ENCODE results near the gene KIF5A. TPM values are rescaled to one million over a fixed set of nuclear protein-coding genes. Genes with fewer than 3 reads are reported as not detected.
A peak's percentile ranks its signal among the peaks of the same experiment; 100 is the strongest.
"Not testable (repeated sequence)": the region's sequence is repeated elsewhere in the genome, so short reads cannot be mapped to it uniquely, and the experiment has no call there.

Gene KIF5A
- total and polyA plus RNA-seq, 3 experiments from 2014 or later = 0.12 to 2.1 (median 1.8) TPM

DNA sequence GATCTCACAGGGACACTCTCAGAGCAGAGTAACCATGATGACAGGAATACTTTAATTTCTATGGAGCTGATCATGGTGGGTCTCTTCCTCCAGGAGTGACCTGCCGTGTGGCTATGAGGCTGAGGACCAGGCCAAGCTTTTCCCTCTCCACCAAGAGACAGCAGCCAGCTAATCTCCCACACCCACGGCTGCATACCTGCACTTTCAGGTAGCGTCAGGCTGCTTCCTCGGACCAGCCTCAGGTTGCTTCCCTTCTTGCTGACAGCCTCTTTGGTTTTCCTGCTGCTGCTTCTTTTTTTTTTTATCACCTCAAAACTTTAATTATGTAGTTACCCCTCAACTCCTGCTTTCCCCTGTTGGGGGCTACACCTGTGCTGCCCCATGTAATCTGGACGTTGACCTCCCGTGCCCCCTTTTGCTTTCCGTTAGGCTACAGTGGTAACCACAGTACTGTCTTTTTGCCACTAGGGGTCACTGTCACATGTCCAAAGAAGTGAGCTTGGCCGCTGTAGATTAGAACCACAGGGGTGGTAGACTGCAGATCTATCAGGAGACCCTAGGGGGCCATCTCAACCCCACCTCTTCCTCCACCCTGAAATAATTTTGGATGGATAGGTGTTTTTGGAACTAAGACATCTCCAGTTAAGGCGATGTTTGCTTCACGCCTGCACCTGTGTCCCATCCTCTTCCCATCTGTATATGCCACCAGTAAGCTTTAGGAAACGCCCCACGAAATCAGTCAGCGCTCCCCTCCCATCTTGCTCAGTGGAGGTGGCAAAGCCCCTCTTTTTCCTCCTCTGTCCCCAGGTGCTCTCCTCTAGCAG lies 33.4 kb downstream of the KIF5A start:
- ChIA-PET CTCF (interaction anchor here (0.6 to 7.0 kb wide), 30 partner anchors 9 to 162 kb away, joined by 3 to 85 read pairs (median 7); partner anchors contain the start of genes ARHGEF25, B4GALNT1, DTX3 and GLI1), POLR2A (interaction anchor here (0.7 kb wide), 1 partner anchor 111 kb away, joined by 3 read pairs; the partner anchor contains the start of gene OS9)
- no peaks in the 10 kb centered on the region for H3K27me3 ChIP-seq (ENCODE audit: insufficient read depth, low read length, poor library complexity, severe bottlenecking)
- no peak overlapping the region for H3K4me3 ChIP-seq (ENCODE audit: low read length)
- peak overlapping the region in 2 of 7 donors; percentile 4 to 82 for H3K4me3 Mint-ChIP-seq
- H3K9me3 Mint-ChIP-seq = no peaks in the 10 kb centered on the region
- H3K4me1 ChIP-seq (ENCODE audit: insufficient read depth, low read length) = no peaks in the 10 kb centered on the region
- H3K9me3 ChIP-seq (ENCODE audit: low read length) = no peaks in the 10 kb centered on the region
- H3K27me3 Mint-ChIP-seq = peaks cover 6 to 14% of the 10 kb centered on the region in 2 donors
- H3K36me3 ChIP-seq (ENCODE audit: insufficient read depth, low read length) = no peaks in the 10 kb centered on the region
- peak; percentile 49 to 82 (median 75) for DNase-seq
- peak overlapping the region in 6 of 8 donors; percentile 26 to 92 (median 82) for H3K27ac Mint-ChIP-seq
- H3K4me1 Mint-ChIP-seq = peaks cover 5 to 7% (median 5%) of the 10 kb centered on the region in 3 donors
- H3K36me3 Mint-ChIP-seq = peaks cover 0 to 1% (median 0%) of the 10 kb centered on the region in 3 donors
- H3K27ac ChIP-seq (ENCODE audit: low read depth, low read length) = no peak overlapping the region

DNA sequence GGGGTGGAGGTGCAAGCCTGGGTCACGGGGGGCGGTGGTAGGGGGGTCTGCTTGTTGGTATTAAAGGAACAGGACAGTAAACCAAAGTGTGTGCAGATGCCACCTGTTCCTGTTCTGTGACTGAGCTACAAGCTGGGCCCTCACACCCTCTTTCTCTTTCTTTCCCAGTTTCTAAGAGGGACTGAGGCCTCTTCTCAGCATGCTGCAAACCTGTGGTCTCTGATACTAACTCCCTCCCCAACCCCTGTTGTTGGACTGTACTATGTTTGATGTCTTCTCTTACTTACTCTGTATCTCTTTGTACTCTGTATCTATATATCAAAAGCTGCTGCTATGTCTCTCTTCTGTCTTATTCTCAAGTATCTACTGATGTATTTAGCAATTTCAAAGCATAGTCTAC lies 34.2 kb downstream of the KIF5A start:
- H3K4me3 ChIP-seq (ENCODE audit: low read length) = no peak overlapping the region
- ChIA-PET POLR2A (interaction anchor here (0.5 kb wide), 1 partner anchor 139 kb away, joined by 4 read pairs; no protein-coding TSS in a partner anchor), CTCF (interaction anchor here (1.0 to 7.0 kb wide), 24 partner anchors 9 to 161 kb away, joined by 3 to 85 read pairs (median 8); partner anchors contain the start of genes B4GALNT1, GLI1 and TSPAN31)
- no peaks in the 10 kb centered on the region for H3K27me3 ChIP-seq (ENCODE audit: insufficient read depth, low read length, poor library complexity, severe bottlenecking)
- DNase-seq = no peak
- H3K9me3 ChIP-seq (ENCODE audit: low read length) = no peaks in the 10 kb centered on the region
- H3K27ac ChIP-seq (ENCODE audit: low read depth, low read length) = no peak overlapping the region
- no peaks in the 10 kb centered on the region for H3K4me1 ChIP-seq (ENCODE audit: insufficient read depth, low read length)
- Mint-ChIP-seq H3K4me1 (peaks cover 5 to 7% (median 5%) of the 10 kb centered on the region in 3 donors), H3K4me3 (no peak overlapping the region), H3K27me3 (peaks cover 6 to 14% of the 10 kb centered on the region in 2 donors), H3K27ac (peak overlapping the region in 2 of 8 donors; percentile 30 to 69), H3K36me3 (peaks cover 0 to 1% (median 0%) of the 10 kb centered on the region in 3 donors), H3K9me3 (no peaks in the 10 kb centered on the region)
- no peaks in the 10 kb centered on the region for H3K36me3 ChIP-seq (ENCODE audit: insufficient read depth, low read length)

DNA sequence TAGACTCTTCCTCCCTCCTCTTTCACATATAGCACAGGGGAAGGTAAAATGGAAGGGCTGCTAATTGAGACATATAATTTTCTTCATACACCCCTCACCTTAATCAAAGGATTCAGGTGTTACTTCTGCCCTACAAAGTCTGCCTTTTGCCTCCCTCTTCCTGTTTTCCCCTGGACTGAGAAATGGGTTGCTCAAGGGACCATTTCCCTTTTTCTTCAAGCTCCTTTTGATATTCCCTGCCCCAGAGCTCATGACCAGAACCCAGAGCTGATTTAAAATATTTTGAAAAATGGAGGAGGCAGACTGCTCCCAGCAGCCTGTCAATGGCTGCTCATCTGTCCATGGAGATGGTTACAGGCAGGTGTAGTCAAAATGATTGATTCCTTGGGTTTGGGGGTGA lies 34.8 kb downstream of the KIF5A start:
- no peaks in the 10 kb centered on the region for H3K9me3 Mint-ChIP-seq
- H3K4me3 Mint-ChIP-seq = no peak overlapping the region
- no peak overlapping the region for H3K27ac ChIP-seq (ENCODE audit: low read depth, low read length)
- no peak for DNase-seq
- peak overlapping the region in 2 of 8 donors; percentile 37 to 89 for H3K27ac Mint-ChIP-seq
- peaks cover 0 to 1% (median 0%) of the 10 kb centered on the region in 3 donors for H3K36me3 Mint-ChIP-seq
- no peak overlapping the region for H3K4me3 ChIP-seq (ENCODE audit: low read length)
- CTCF ChIA-PET = interaction anchor here (1.1 to 7.0 kb wide), 12 partner anchors 9 to 160 kb away, joined by 3 to 85 read pairs (median 6); partner anchors contain the start of genes B4GALNT1, GLI1 and TSPAN31
- peaks cover 5 to 7% (median 5%) of the 10 kb centered on the region in 3 donors for H3K4me1 Mint-ChIP-seq
- H3K36me3 ChIP-seq (ENCODE audit: insufficient read depth, low read length) = no peaks in the 10 kb centered on the region
- peaks cover 6 to 14% of the 10 kb centered on the region in 2 donors for H3K27me3 Mint-ChIP-seq
- POLR2A ChIA-PET = no interaction called here
- H3K4me1 ChIP-seq (ENCODE audit: insufficient read depth, low read length) = no peaks in the 10 kb centered on the region
- H3K27me3 ChIP-seq (ENCODE audit: insufficient read depth, low read length, poor library complexity, severe bottlenecking) = no peaks in the 10 kb centered on the region
- H3K9me3 ChIP-seq (ENCODE audit: low read length) = no peaks in the 10 kb centered on the region

DNA sequence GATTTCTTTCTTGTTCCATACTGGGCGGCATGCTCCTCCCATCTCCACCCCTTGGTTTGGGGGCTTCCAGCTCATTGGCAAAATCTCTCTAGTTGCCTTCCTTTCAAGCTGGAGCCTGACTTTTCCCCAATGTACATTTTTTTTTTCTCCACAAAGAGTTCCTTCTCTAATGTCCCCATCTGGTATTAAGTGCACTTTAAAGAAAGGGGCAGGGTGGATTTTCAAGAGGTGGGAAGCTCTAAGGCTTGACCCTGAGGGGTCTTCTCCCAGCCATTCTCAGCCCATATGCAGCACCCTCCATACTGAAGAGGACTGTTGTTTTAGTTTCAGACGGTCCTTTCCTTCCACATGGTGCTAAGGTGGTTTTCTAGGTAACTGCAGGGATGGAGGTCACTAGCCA lies 35.3 kb downstream of the KIF5A start:
- peaks cover 5 to 7% (median 6%) of the 10 kb centered on the region in 3 donors for H3K4me1 Mint-ChIP-seq
- peaks cover under 1% of the 10 kb centered on the region for H3K4me1 ChIP-seq (ENCODE audit: insufficient read depth, low read length)
- H3K27ac Mint-ChIP-seq = peak overlapping the region in 1 of 8 donors; percentile 37
- H3K36me3 Mint-ChIP-seq = peaks cover 0 to 1% (median 0%) of the 10 kb centered on the region in 3 donors
- no peak overlapping the region for H3K27ac ChIP-seq (ENCODE audit: low read depth, low read length)
- no peaks in the 10 kb centered on the region for H3K27me3 ChIP-seq (ENCODE audit: insufficient read depth, low read length, poor library complexity, severe bottlenecking)
- H3K36me3 ChIP-seq (ENCODE audit: insufficient read depth, low read length) = no peaks in the 10 kb centered on the region
- CTCF ChIA-PET = interaction anchor here (1.1 to 7.0 kb wide), 8 partner anchors 8 to 126 kb away, joined by 3 to 85 read pairs (median 8); partner anchors contain the start of genes B4GALNT1 and GLI1
- H3K9me3 ChIP-seq (ENCODE audit: low read length) = no peaks in the 10 kb centered on the region
- POLR2A ChIA-PET = no interaction called here
- no peak for DNase-seq
- no peak overlapping the region for H3K4me3 ChIP-seq (ENCODE audit: low read length)
- H3K27me3 Mint-ChIP-seq = peaks cover 6 to 14% of the 10 kb centered on the region in 2 donors
- H3K9me3 Mint-ChIP-seq = no peaks in the 10 kb centered on the region
- no peak overlapping the region for H3K4me3 Mint-ChIP-seq

DNA sequence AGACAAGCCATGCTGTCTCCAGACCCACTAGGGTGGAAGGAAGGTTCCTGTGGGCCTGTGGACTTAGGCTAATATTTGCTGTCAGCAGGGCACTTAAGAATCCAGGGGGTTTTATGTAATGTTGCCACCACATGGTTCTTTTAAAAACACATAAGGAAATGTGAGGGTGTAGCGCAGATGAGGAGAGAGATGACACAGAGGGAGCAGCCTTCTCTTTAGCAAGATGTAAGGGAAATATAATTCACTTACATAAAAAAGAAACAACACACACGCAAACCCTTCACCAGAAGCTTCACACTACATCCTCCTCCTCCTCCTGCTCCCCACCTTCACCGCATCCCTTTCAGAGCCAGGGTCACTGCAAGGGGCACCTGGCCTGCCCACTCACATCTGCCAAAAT lies 36.3 kb downstream of the KIF5A start:
- ChIA-PET CTCF (interaction anchor here (2.7 to 7.0 kb wide), 3 partner anchors 34 to 127 kb away, joined by 11 to 85 read pairs (median 35); partner anchors contain the start of genes B4GALNT1 and GLI1), POLR2A (no interaction called here)
- Mint-ChIP-seq H3K4me1 (peaks cover 12 to 15% (median 13%) of the 10 kb centered on the region in 3 donors), H3K27me3 (peaks cover 7 to 14% of the 10 kb centered on the region in 2 donors), H3K4me3 (no peak overlapping the region), H3K36me3 (peaks cover 0 to 4% (median 1%) of the 10 kb centered on the region in 3 donors), H3K9me3 (no peaks in the 10 kb centered on the region), H3K27ac (peak overlapping the region in 1 of 8 donors; percentile 15)
- no peak for DNase-seq
- Histone ChIP-seq H3K27me3 (ENCODE audit: insufficient read depth, low read length, poor library complexity, severe bottlenecking) (no peaks in the 10 kb centered on the region), H3K27ac (ENCODE audit: low read depth, low read length) (no peak overlapping the region), H3K9me3 (ENCODE audit: low read length) (no peaks in the 10 kb centered on the region), H3K36me3 (ENCODE audit: insufficient read depth, low read length) (no peaks in the 10 kb centered on the region), H3K4me3 (ENCODE audit: low read length) (no peak overlapping the region), H3K4me1 (ENCODE audit: insufficient read depth, low read length) (peaks cover 7% of the 10 kb centered on the region)

DNA sequence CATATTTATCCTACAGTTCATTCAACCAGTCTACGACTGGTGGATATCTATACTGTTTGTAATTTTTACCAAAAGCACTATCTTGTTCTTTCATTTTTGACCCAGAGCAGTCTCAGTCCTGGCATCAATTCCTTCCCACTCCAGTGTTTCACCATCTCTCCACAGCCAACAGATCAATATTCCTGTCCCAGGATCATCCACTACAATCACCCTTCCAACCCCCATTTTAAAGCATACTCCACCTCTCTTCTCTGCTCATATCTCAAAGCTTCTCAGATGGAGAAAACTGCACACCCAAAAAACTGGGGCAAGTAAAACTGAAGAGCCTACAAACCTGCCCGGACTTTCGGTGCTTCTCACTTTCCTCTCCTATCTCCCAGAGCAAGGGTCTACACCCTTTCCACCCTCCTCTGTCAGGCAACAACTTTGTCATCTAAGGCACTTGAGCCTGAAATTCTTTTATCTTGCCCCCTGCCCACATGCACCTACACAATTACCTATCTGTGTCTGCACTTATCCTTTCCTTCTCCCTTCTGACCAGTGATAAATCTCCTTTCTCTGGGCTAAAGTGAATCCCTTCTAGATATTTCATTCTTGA lies 37.1 kb downstream of the KIF5A start:
- no peak overlapping the region for H3K27ac Mint-ChIP-seq
- peaks cover 0 to 7% (median 1%) of the 10 kb centered on the region in 3 donors for H3K36me3 Mint-ChIP-seq
- H3K9me3 Mint-ChIP-seq = no peaks in the 10 kb centered on the region
- H3K27me3 ChIP-seq (ENCODE audit: insufficient read depth, low read length, poor library complexity, severe bottlenecking) = no peaks in the 10 kb centered on the region
- no peak overlapping the region for H3K4me3 ChIP-seq (ENCODE audit: low read length)
- no peak overlapping the region for H3K4me3 Mint-ChIP-seq
- H3K4me1 Mint-ChIP-seq = peaks cover 17 to 22% (median 19%) of the 10 kb centered on the region in 3 donors
- no peak for DNase-seq
- H3K9me3 ChIP-seq (ENCODE audit: low read length) = no peaks in the 10 kb centered on the region
- H3K4me1 ChIP-seq (ENCODE audit: insufficient read depth, low read length) = peaks cover 14% of the 10 kb centered on the region
- H3K27me3 Mint-ChIP-seq = peaks cover 7 to 14% of the 10 kb centered on the region in 2 donors
- no peak overlapping the region for H3K27ac ChIP-seq (ENCODE audit: low read depth, low read length)
- POLR2A ChIA-PET = no interaction called here
- CTCF ChIA-PET = no interaction called here
- H3K36me3 ChIP-seq (ENCODE audit: insufficient read depth, low read length) = no peaks in the 10 kb centered on the region

DNA sequence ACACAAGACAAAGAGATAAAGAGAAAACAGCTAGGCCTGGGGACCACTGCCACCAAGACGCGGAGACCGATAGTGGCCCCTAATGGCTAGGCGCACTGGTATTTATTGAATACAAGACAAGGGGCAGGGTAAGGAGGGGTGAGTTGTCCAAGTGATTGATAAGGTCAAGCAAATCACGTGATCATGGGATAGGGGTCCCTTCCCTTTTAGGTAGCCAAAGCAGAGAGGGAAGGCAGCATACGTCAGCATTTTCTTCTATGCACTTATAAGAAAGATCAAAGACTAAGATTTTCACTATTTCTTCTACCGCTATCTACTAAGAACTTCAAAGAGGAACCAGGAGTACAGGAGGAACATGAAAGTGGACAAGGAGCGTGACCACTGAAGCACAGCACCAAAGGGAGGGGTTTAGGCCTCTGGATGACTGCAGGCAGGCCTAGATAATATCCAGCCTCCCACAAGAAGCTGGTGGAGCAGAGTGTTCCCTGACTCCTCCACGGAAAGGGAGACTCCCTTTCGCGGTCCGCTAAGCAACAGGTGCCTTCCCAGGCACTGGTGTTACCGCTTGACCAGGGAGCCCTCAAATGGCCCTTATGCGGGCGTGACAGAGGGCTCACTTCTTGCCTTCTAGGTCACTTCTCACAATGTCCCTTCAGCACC lies 39.2 kb downstream of the KIF5A start:
- H3K27ac ChIP-seq (ENCODE audit: low read depth, low read length); H3K27me3 Mint-ChIP-seq; H3K9me3 Mint-ChIP-seq; CTCF ChIA-PET; H3K36me3 ChIP-seq (ENCODE audit: insufficient read depth, low read length); H3K27me3 ChIP-seq (ENCODE audit: insufficient read depth, low read length, poor library complexity, severe bottlenecking); H3K9me3 ChIP-seq (ENCODE audit: low read length); H3K27ac Mint-ChIP-seq; H3K4me3 ChIP-seq (ENCODE audit: low read length); DNase-seq: not testable (repeated sequence)
- Mint-ChIP-seq H3K4me3 (peak overlapping the region in 1 of 7 donors; percentile 42), H3K4me1 (peaks cover 29 to 36% (median 35%) of the 10 kb centered on the region in 3 donors), H3K36me3 (peaks cover 0 to 15% (median 0%) of the 10 kb centered on the region in 3 donors)
- H3K4me1 ChIP-seq (ENCODE audit: insufficient read depth, low read length) = peaks cover 26% of the 10 kb centered on the region
- POLR2A ChIA-PET = interaction anchor here (0.7 kb wide), 1 partner anchor 1645 kb away, joined by 5 read pairs; no protein-coding TSS in a partner anchor

All from CD8-positive, alpha-beta memory T cell (primary cell).